COLO668 (cell line): ENCODE measurements around the gene UQCR11.

Experiments used
- DNase-seq: peaks from one replicate; lab custom pipeline; 2025; ENCODE audit not compliant: unreplicated experiment; lab: John Stamatoyannopoulos, UW

The UQCR11 gene

DNA sequence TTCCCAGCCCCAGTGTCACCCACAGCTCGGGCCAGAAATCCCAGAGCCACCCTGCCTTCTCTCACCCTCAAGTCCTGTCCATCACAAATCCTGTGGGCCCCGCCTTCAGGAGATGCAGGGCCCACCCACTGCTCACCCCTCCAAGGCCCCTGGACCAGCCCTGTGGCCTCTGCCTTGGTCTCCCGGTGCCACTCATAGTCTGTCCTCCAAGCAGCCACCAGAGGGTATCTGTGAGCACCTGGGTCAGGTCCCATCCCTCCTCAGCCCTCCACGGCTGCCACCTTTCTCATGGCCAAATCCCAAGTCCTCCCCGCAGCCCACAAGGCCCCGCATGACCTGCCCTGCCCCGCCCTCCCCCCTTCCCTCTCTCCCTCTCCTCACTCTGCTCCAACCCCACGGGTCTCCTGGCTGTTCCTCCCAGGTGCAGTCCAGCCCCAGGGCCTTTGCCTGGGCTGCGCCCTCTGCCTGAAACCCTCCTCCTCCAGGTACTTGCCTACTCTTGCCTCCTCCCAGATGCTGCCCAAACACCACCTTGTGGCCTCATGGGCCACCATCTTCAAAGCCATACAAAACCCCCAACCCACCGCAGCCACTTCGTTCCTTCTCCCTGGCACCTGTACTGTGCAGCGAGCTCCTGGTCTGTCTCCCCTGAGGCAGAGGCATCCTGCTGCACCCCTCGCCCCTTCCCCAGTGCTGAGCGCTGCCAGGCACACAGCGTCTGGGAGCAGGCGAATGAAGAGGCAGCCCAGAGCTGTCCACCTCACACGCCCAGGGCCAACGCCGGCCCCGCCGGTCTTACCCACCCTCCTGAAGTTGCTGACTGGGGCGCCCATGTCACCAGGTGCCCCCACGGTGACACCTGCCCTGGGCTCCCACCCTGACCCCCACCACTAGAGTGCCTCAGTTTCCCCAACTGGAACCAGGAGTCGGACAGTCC, 13.2 kb upstream of the UQCR11 start:
- DNase-seq = peak; percentile 33

GRCh38 chr19:1616875-1617274, 11.6 kb upstream of the UQCR11 start:
- no peak for DNase-seq

DNA sequence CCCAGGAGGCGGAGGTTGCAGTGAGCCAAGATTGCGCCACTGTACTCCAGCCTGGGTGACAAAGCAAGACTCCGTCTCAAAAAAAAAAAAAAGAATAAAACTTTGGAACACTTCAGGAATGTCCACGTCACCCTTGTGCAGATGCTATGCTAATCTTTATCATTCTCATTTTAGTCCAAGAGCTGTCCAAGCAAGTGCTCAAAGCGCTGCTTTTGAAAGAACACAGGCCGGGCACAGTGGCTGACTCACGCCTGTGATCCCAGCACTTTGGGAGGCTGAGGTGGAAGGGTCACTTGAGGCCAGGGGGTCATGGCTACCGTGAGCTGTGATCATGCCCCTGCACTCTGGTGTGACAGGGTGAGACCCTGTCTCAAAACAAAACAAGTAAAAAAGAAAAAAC, 11.1 kb upstream of the UQCR11 start:
- DNase-seq = no peak

DNA sequence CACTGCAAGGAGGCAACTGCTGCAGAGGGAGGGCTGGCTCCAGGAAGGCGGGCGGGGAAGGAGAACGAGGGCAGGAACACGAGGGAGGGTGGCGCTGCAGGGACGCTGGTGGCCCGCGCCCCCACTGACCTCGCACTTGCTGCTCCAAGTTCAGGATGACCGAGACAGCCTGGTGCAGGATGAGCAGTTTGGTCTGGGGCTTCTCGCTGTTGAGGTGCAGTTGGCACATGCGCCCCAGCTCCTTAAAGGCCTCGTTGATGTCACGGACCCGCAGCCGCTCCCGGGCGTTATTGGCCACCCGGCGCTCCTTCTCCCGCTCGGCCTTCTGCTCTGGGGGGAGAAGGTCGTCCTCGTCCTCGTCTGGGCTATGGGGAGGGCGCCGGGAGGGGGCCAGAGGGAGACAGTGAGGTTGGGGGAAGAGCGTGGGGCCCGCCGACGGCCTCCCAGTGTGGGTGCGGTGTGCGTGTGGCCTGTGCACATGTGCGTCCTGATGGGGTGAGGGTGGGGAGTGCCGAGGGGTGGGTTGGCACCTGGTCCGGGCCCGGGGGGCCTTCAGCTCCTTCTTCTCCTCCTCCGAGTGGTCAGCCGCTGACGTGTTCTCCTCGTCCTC, 10.0 kb upstream of the UQCR11 start:
- no peak for DNase-seq

GRCh38 chr19:1613808-1614570, 8.7 kb upstream of the UQCR11 start:
- no peak for DNase-seq

DNA sequence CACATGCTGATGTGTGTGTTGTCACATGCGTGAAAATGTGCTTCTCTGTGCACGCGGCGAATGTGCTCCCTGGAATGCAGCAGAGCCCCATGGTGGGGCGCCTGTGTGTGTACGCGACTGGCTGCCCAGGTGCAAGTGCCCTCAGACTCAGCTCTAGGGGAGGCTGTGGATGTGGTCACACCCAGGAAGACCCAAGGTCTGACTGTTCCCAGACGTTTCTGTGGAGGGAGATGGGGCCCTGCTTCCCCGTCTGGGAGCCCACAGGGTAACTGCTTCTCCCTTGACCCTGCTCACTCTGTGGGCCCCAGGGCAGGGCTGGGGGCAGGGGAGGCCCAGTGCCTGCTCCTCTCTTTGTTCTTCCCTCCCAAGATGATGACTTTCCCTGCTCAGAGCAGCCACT, 7.9 kb upstream of the UQCR11 start:
- DNase-seq = no peak

GRCh38 chr19:1612114-1613086, 7.1 kb upstream of the UQCR11 start:
- DNase-seq = no peak

GRCh38 chr19:1611353-1611752, 6.1 kb upstream of the UQCR11 start:
- DNase-seq = no peak

- DNase-seq = no peak
These were observed 5.3 kb upstream of the UQCR11 start for GRCh38 chr19:1610579-1610978.

DNA sequence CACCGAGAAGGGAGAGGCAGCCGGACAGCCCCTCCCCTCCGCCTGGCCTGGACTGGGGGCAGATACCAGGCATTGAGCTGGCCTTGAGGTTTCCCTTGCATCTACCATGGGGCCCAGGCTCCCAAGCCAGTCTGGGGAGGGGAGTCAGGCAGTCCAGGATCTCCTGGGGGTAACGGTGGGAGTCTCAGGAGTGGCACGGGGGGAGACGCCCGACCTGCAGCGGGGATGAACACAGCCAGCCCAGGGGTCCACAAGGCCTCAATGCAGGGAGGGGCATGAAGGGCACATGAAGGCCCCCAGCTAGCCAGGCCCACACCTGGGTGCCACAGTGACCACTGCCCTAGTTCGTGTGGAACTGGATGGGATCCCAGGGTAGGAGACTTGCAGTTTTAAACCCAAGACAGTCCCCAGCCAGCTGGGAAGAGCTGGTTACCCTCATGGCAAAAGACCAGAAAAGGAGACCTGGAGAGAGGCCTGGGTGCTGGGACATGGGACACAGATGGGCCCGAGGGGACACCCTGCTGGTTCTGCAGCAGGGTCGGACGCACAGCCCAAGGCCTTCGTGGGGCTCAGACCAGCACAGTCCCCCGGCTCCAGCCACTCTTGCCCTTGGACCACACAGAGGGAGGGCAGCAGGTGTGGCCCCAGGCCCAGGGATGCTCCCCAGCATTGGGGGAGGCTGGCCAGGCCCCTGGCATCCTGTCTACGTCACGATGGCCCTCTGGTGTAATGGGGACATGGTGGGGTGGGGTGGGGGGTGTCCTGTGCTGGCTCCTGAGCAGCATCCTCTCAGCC, 4.6 kb upstream of the UQCR11 start:
- no peak for DNase-seq

GRCh38 chr19:1609103-1609396, 3.8 kb upstream of the UQCR11 start:
- DNase-seq = no peak

- no peak for DNase-seq
These were observed 3.3 kb upstream of the UQCR11 start for GRCh38 chr19:1608359-1609102.

DNA sequence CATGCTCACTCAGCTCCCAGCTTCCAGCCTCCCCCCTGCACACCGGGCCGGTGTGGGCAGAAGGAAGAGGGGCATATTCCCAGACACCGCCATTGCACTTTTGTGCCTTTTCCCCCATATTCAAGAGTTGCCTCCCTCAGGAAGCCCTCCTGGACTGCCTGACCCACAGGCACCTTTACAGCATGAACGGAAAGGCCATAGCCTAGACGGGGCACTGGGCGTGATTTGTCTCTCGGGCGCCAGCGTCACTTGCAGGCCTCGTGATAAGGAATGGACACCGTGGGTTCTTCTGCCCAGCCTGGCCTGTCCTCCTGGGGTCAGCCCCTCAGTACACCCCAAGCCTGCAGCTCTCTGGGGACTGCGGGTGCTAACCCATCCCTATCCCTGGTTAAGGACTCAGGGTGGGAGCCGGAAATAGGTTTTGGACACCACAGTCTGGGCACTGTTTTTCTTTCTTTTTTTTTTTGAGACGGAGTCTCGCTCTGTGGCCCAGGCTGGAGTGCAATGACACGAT, 933 bp upstream of the UQCR11 start:
- no peak for DNase-seq

GRCh38 chr19:1602091-1602707, 3.1 kb downstream of the UQCR11 start:
- no peak for DNase-seq

DNA sequence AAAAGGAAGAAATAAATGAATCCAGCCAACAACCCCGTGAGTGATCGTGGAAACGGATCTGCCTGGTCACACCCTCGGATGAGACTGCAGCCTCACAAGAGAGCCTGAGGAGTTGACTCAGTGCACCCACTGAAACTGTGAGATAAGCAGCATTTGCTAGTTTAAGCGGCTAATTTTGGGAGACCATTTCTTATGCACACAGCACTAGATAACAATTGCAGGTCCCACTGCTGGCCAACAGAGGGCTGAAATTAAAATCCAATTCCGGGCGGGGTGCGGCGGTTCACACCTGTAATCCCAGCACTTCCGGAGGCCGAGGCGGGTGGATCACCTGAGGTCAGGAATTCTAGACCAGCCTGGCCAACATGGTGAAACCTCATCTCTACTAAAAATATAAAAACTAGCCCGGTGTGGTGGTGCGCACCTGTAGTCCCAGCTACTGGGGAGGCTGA, 3.6 kb downstream of the UQCR11 start:
- DNase-seq = no peak

GRCh38 chr19:1599460-1599846, 5.8 kb downstream of the UQCR11 start:
- DNase-seq = no peak

GRCh38 chr19:1598777-1599459, 6.3 kb downstream of the UQCR11 start:
- no peak for DNase-seq

DNA sequence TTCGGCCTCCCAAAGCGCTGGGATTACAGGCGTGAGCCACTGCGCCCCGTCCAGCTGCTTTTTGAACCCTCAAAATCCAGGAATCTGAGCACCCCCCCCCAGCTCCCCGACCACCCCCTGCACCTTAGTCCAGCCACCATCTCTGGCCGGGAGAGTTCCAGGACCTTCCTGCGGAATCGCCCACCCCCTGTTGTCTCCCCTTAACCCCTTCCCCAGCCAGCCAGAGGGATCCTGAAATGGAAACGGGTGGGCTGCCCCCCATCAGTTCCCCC, 11.8 kb downstream of the UQCR11 start:
- no peak for DNase-seq
